ENCODE results near the gene PBX4.
A peak's percentile ranks its signal among the peaks of the same experiment; 100 is the strongest.

The PBX4 gene

GRCh38 chr19:19537075-19538048, 81.1 kb downstream of the PBX4 start:
- DNase-seq: peak; percentile 40 to 72 (median 58)

DNA sequence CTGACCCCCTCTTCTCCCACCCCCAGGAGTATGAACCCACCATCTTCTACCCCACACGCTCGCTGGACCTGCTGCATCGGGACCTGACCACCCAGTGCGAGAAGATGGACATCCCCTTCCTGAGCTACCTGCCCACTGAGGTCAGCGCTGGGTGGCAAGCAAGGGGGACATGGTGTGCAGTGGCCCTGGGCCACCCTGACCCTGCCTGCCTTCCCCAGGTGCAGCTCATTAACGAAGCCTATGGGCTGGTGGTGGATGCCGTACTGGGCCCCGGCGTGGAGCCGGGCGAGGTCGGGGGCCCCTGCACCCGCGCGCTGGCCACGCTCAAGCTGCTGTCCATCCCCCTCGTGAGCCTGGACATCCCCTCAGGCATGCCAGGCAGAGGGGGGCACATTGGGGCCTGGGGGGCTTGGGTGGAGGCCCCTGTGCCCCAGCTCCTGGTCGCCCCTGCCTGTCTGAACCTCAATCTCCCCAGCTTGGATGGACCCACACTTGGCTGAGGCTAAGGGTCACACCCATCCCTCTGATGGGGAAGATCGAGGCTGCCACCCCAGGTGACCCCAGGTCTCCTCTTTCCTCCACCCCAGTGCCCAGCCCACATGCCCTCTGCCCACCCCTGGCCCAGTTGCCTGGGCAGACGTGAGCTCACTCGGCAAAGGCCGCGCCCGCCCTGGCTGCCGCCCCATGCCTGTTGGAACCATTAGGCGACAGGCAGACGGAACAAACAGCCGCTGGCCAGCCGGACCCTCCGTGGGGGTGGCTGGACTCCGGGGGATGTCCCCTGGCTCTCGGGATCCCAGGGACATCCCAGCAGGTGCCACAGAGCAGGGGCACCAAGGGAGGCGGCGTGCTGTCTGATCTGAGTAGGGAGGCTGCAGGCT, 82.9 kb downstream of the PBX4 start:
- no peak for DNase-seq

DNA sequence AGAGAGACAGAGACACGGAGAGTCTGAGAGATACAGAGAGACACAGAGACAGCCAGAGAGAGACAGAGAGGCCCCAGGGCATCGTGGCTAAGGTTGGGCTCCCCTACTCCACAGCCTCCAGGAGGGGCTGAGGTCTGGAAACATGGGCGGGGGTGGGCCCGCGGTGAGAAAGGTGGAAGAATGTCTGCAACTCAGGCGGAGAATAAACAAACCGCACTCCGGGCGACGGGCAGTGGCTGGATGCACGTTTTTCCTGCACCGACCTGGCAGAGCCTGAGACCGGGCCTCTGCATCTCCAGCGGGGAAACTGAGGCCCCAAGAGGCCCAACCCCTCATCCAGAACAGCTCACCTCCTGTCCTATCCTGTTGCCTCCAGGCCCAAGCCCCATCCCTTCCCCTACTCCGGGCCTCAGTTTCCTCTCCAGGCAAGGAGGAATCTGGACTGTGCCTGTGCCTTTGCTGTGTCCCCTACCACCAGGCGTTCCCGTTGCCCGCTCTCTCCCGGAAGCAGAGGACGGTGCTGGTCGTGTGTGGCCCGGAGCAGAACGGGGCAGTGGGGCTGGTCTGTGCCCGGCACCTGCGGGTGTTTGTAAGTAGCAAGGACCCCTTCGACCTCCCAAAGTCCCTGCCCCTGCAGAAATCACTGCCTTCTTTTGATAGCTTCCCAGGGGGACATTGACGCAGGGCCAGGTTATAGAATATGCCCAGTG, 83.8 kb downstream of the PBX4 start:
- DNase-seq: no peak

DNA sequence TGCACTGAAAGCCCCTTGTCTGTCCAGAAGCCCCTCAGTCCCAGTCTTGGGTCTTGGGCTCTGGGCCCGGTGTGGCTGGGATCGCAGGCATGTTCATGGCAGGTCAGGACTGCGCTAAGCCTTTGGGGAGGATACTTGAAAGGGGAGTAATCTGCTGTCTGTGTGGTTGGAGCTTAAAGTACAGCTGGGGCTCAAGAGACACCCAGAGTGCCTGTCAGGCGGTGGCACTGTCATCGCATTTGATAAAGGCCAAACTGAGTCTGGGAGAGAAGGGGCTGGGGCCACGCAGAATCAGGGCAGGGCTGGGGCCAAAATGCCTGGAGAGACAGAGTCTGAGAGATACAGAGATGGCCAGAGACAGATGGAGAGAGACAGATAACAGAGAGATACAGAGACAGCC, 84.6 kb downstream of the PBX4 start:
- no peak for DNase-seq

- no peak for DNase-seq
Observed at GRCh38 chr19:19532806-19533701, 85.4 kb downstream of the PBX4 start.

- DNase-seq: peak; percentile 85 to 94 (median 90)
Observed at GRCh38 chr19:19531951-19532805, 86.3 kb downstream of the PBX4 start.

GRCh38 chr19:19530889-19531288, 87.6 kb downstream of the PBX4 start:
- no peak for DNase-seq

DNA sequence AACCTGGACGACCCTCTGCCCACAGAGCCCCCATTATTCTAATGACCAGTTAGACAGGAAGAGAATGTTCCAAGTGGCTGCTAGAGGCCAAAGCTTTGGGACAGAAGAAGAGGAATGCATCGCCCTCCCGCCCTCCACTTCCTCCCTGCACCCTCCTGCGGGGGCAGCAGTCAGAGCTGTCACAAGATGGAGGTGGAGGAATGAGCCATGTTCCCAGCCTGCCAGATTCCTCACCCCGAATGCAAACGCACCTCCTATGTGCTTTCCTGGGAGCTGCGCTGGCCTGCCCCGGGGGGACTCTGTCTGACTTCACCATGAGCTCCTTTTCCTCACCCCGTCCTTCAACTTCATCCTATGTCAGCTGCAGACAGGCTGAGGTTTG, 88.1 kb downstream of the PBX4 start:
- peak; percentile 27 to 50 (median 27) for DNase-seq

DNA sequence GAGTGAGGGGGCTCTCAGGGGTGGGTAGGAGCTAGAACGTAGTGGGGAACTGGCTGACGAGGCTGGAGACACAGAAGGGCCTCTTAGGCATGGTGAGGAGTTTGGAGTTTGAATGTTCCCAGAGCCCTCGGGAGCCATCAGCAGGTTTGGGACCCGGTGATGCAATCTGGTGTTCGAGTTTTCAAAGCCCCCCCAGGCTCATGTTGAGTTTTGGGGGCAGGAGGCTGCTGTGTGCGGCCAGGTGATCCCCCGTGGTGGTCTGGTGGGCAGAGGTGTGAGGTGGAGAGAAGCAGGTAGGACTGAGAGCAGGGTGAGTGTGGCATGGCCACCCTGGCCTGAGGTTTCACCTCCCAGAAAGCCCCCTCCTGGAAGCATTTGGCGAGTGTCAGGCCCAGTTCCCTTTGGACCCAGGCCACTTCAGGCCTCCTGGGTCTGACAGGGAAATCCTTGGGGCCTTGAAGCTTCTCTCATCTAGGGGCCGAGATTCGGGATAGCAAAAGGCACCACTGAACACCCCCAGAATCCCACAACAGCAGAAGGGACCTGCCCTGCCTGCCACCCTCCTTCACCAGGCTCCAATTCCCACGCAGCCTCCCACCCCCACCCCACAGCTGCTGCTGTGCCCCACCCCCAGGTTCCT, 88.6 kb downstream of the PBX4 start:
- DNase-seq: no peak

GRCh38 chr19:19528721-19529490, 89.6 kb downstream of the PBX4 start, which contains the start of gene YJEFN3:
YJEFN3 (plus strand) TSS chr19:19528911; CDS start chr19:19528933, 22 bp downstream.
- DNase-seq: no peak

- DNase-seq: no peak
Observed at GRCh38 chr19:19527674-19528625, 90.5 kb downstream of the PBX4 start.

- DNase-seq: no peak
Observed at GRCh38 chr19:19527371-19527656, 91.2 kb downstream of the PBX4 start.

DNA sequence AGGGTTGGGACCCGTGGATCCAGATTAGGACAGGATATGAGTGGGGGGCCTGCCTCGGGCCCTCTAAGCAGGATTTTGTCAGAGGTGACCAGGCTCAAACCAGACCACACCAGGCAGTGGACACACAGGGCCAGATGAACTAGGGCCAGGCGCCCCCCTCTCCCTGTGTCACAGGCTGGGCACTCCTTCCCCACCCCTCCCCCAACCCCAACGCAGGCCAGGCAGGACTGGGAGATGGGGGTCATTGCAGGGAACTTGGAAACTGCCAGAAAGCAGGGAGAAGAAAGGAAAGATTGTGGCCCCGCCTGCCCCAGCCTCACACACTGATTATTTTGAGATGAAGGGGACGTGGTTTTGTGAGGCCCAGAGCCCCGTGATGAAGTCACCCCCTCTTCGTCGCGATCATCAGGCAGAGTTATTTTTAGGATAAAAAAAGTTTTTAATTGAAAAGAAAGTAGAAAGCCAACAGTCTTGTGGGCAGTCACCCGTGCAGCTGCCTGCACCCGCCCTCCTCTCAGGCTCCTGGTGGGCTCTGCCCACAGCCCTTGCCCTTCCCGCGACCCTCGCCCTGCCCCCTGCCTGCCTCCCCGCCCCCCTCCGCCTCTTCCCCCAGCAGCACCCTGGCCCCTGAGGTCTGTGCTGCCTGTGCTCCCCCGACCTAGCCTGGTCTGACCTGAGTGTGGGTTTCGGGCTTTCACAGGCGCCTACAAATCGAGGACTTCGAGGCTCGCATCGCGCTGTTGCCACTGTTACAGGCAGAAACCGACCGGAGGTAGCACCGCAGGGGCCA, 91.7 kb downstream of the PBX4 start:
- DNase-seq: no peak

- no peak for DNase-seq
Observed at GRCh38 chr19:19525611-19526380, 92.7 kb downstream of the PBX4 start.

GRCh38 chr19:19524053-19524452, 94.4 kb downstream of the PBX4 start:
- DNase-seq: no peak

- no peak for DNase-seq
Observed at GRCh38 chr19:19523177-19523576, 95.3 kb downstream of the PBX4 start.

DNA sequence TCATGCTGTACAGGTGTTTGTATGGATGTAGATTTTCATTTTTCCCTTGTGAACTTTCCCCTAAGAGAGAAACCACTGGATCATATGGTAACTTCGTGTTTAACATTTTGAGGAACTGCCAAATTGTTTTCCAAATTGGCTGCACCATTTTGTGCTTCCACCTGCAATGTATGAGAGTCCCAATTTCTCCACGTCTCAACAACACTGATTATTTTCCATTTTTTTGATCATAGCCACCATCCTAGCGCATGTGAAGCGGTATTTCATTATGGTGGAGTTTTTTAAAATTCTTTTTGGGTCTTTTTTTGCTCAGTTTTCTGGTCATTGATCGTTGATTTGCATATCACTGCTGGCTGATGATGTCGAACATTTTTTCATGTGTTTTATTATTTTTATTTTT, 97.5 kb downstream of the PBX4 start:
- no peak for DNase-seq
